Smooth muscle cell (in vitro differentiated cells): Measurements from ENCODE around the gene GTF2F2. TPM values are rescaled to one million over a fixed set of nuclear protein-coding genes. Genes with fewer than 3 reads are reported as not detected.
A peak's percentile ranks its signal among the peaks of the same experiment; 100 is the strongest.

ENCODE experiments used
- DNase-seq: peaks from one replicate; lab custom pipeline; 2025; ENCODE audit not compliant: unreplicated experiment; lab: John Stamatoyannopoulos, UW
- H2AFZ ChIP-seq: fragments of 200-600 bp; sonication (generic); 2 replicates; pipeline ENCODE4 v1.6.0; 2016; ENCODE audit warnings: antibody characterized with exemption, low read depth, mild to moderate bottlenecking
- H3F3A ChIP-seq: fragments of 200-600 bp; sonication (generic); 2 replicates; pipeline ENCODE4 v1.6.0; 2017; ENCODE audit warnings: antibody characterized with exemption, low read depth
- H3K27ac ChIP-seq: fragments of 200-600 bp; sonication (generic); 2 replicates; pipeline ENCODE4 v1.5.1; 2016; ENCODE audit warnings: low read depth, mild to moderate bottlenecking
- H3K27me3 ChIP-seq: fragments of 200-600 bp; sonication (generic); 2 replicates; pipeline ENCODE4 v1.6.1; 2016; ENCODE audit warnings: low read depth, mild to moderate bottlenecking
- H3K36me3 ChIP-seq: fragments of 200-600 bp; sonication (generic); 2 replicates; pipeline ENCODE4 v1.5.1; 2016; ENCODE audit warnings: low read depth
- H3K4me1 ChIP-seq: fragments of 200-600 bp; sonication (generic); 2 replicates; pipeline ENCODE4 v1.5.1; 2016; ENCODE audit warnings: low read depth
- H3K4me2 ChIP-seq: fragments of 200-600 bp; sonication (generic); 2 replicates; pipeline ENCODE4 v1.6.0; 2016; ENCODE audit warnings: mild to moderate bottlenecking
- H3K4me3 ChIP-seq: fragments of 200-600 bp; sonication (generic); 2 replicates; pipeline ENCODE4 v1.5.1; 2016; ENCODE audit warnings: mild to moderate bottlenecking
- H3K79me2 ChIP-seq: fragments of 200-600 bp; sonication (generic); 2 replicates; pipeline ENCODE4 v1.6.0; 2016; ENCODE audit warnings: low read depth, mild to moderate bottlenecking
- H3K9ac ChIP-seq: fragments of 200-600 bp; sonication (generic); 2 replicates; pipeline ENCODE4 v1.6.0; 2016; ENCODE audit warnings: low read depth
- H3K9me3 ChIP-seq: fragments of 200-600 bp; sonication (generic); replicated peaks from 2 replicates; pipeline ENCODE4 v1.5.1; 2016; ENCODE audit warnings: low read depth
- H4K20me1 ChIP-seq: fragments of 200-600 bp; sonication (generic); 2 replicates; pipeline ENCODE4 v1.6.0; 2016; ENCODE audit warnings: low read depth
- CTCF ChIP-seq: fragments of 200-600 bp; sonication (generic); IDR thresholded peaks from 2 replicates; pipeline ENCODE4 v1.5.1; 2017; ENCODE audit warnings: borderline replicate concordance, mild to moderate bottlenecking, antibody characterized with exemption; ENCODE audit not compliant: insufficient read depth, poor library complexity, severe bottlenecking
- WGBS: methylation state at CpG from one replicate; pipeline ENCODE4 v1.1.7; 2016; ENCODE audit warnings: low lambda C conversion rate; 5-methylcytosine and 5-hydroxymethylcytosine counted together
- polyA plus RNA-seq: library from polyadenylated mRNA; unstranded; fragments of >200 nt; fragmentation: Nextera tagmentation; extraction: Ambion mirVana; gene quantifications from 2 replicates; pipeline ENCODE4 v1.2.1, GENCODE V29; 2016
- total RNA-seq: library from RNA; depleted of rRNA; stranded (reverse); fragments of >200 nt; gene quantifications from 2 replicates; pipeline ENCODE4 v1.2.3, GENCODE V29; 2014

The GTF2F2 gene
- total and polyA plus RNA-seq, 2 experiments from 2014 or later: 11.2 to 28.1 TPM

DNA sequence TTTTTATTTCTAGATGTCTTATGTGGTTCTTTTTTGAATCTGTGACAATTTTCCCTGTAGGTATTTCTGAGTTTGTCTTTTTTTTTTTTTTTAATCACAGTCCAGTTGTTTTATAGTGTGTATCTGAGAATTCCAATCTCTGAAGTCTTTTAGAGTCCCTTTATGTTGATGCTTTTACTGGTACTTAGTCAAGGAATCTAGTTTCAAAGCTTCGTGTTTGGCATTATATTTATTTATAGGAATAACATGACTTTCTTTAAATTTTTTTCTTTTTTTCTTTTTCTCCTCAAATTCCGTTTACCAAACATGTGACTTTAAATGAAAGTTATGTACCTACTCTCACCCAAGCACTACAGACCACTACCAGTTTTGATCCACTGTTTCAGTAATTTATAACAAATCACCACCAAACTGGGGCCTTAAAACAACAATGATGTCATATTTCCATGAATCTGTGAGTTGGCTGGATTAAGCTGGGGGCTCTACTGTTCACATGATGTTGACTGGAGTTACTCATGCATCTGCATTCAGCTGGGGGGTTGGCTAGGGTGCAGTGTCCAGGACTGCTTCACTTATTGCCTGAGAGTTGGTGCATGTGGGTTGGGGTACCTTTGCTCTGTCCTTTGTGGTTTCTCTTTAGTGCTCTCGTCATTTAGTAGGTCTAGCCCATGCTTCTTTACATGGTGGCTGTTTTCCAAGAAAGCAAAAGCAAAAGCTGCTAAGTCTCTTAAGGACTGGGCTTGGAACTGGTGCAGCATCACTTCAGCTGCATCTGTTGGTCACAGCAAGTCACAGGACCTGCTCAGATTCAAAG lies 58.2 kb downstream of the GTF2F2 start:
- Histone ChIP-seq H3K9ac (peak overlapping the region; percentile 66), H3K36me3 (no peaks in the 10 kb centered on the region), H3F3A (no peaks in the 10 kb centered on the region), H3K79me2 (peaks cover 10% of the 10 kb centered on the region), H3K9me3 (no peaks in the 10 kb centered on the region), H4K20me1 (no peaks in the 10 kb centered on the region), H3K4me1 (peaks cover 5% of the 10 kb centered on the region), H3K27me3 (no peaks in the 10 kb centered on the region), H3K27ac (peak overlapping the region; percentile 93), H3K4me3 (no peak overlapping the region), H2AFZ (no peak overlapping the region), H3K4me2 (peak overlapping the region; percentile 77)
- DNase-seq: no peak
- TF ChIP-seq CTCF: no peak
- 54% methylated on average over 3 of the region's 3 CpGs for WGBS

DNA sequence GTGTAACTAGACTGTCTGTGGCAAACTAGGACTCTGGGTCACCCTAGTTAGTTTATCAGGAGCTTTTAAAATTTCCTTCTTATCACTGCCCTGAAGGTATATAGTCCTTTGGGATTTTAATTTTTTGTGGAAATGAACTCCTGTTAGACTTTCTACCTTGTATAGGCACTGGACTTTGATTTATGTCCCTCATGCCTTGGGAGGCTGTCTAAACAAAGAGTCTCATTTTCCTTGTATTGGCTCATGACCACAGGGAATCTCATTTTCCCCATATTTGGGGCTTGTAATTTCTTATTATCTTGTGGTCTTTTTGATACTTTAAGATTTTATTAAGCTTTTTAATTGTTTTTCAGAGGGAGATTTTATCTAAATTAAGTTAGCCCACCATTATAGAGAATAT lies 59.1 kb downstream of the GTF2F2 start:
- H3K36me3 ChIP-seq: no peaks in the 10 kb centered on the region
- H3K27me3 ChIP-seq: no peaks in the 10 kb centered on the region
- no peaks in the 10 kb centered on the region for H3K9me3 ChIP-seq
- H3K4me3 ChIP-seq: no peak overlapping the region
- peak overlapping the region; percentile 93 for H3K27ac ChIP-seq
- H2AFZ ChIP-seq: no peak overlapping the region
- no peak overlapping the region for H3K4me2 ChIP-seq
- H3K4me1 ChIP-seq: peaks cover 5% of the 10 kb centered on the region
- TF ChIP-seq CTCF: no peak
- H3K9ac ChIP-seq: peak overlapping the region; percentile 12
- H3F3A ChIP-seq: no peaks in the 10 kb centered on the region
- no peaks in the 10 kb centered on the region for H4K20me1 ChIP-seq
- DNase-seq: no peak
- H3K79me2 ChIP-seq: peaks cover 7% of the 10 kb centered on the region

- Histone ChIP-seq H3K4me1 (peaks cover 5% of the 10 kb centered on the region), H3K27ac (no peak overlapping the region), H3K4me3 (no peak overlapping the region), H3K4me2 (no peak overlapping the region), H3K79me2 (peaks cover 7% of the 10 kb centered on the region), H3K27me3 (no peaks in the 10 kb centered on the region), H3K9ac (no peak overlapping the region), H4K20me1 (no peaks in the 10 kb centered on the region), H2AFZ (no peak overlapping the region), H3K36me3 (no peaks in the 10 kb centered on the region), H3K9me3 (no peaks in the 10 kb centered on the region), H3F3A (no peaks in the 10 kb centered on the region)
- DNase-seq: no peak
- TF ChIP-seq CTCF: no peak
- WGBS: 95% methylated on average over 3 of the region's 3 CpGs
These were observed 60.0 kb downstream of the GTF2F2 start for GRCh38 chr13:45180303-45180702.
